ENCODE data around the gene CCNG2. TPM values are rescaled to one million over a fixed set of nuclear protein-coding genes. Genes with fewer than 3 reads are reported as not detected.

Gene CCNG2
- total and polyA plus RNA-seq, 2 of the 4 experiments (the other 2 are of a cell fraction): 11.3 to 14.9 TPM

DNA sequence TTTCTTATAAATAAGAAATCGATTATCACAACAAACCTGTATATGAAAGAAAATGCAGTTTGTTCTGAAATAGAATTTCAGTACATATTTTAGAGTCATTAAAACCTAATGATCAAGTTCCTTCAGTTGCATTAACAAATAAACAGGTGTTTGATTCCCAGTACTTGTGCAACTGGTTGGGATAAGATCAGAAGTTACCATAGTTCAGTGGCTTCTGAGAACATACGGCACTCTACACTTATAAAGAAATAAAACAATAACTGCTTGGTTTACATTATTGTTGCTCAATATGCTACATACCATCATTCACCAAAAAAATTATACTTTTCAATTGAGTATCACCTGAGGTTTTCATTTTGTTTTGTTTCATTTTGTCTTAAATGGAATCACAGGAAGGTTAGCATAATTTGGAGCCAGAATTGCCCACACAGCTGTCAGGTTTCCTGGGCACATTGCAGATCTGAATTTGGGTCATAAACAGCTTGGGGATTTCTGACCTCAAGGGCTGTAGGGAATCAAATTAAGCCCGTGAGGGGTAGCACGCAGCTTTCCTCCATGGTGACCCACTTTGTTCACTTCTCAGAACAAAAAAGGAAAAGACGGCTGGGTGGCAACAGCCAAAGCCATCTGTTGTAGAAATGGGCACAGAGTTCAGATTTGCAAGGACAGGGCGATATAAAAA lies 14.9 kb upstream of the CCNG2 start:
- TF ChIP-seq BHLHE40 (IDR thresholded peaks at IDR 0.05; ENCODE audit: low read depth, low read length) (no peak), RFX5 (IDR thresholded peaks at IDR 0.05; ENCODE audit: low read depth, low read length) (no peak), MAZ (IDR thresholded peaks at IDR 0.05; ENCODE audit: borderline replicate concordance, low read depth, low read length) (no peak), MXI1 (IDR thresholded peaks at IDR 0.05; ENCODE audit: borderline replicate concordance, low read depth, low read length) (no peak), RAD21 (IDR thresholded peaks at IDR 0.05; ENCODE audit: low read length) (no peak), RCOR1 (IDR thresholded peaks at IDR 0.05; ENCODE audit: insufficient replicate concordance, low read length) (no peak), CEBPB (IDR thresholded peaks at IDR 0.05; ENCODE audit: low read depth, low read length) (no peak), NFE2L2 (IDR thresholded peaks at IDR 0.05; ENCODE audit: low read depth, low read length) (no peak), POLR2A (IDR thresholded peaks at IDR 0.05; ENCODE audit: low read depth, low read length) (no peak)
- TF ChIP-seq, protein P1, sequence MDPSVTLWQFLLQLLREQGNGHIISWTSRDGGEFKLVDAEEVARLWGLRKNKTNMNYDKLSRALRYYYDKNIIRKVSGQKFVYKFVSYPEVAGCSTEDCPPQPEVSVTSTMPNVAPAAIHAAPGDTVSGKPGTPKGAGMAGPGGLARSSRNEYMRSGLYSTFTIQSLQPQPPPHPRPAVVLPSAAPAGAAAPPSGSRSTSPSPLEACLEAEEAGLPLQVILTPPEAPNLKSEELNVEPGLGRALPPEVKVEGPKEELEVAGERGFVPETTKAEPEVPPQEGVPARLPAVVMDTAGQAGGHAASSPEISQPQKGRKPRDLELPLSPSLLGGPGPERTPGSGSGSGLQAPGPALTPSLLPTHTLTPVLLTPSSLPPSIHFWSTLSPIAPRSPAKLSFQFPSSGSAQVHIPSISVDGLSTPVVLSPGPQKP (IDR thresholded peaks at IDR 0.05; ENCODE audit: borderline replicate concordance, low read depth, low read length): no peak
- in situ Hi-C loops (cut with MboI; ENCODE audit: low sequenced_read_pairs): no loop called here
- Histone ChIP-seq H2BK15ac (ENCODE audit: low read depth, low read length) (no peak overlapping the region), H3K4me2 (ENCODE audit: low read depth, low read length) (no peak overlapping the region), H4K8ac (ENCODE audit: low read depth in 2 of 2, low read length in 2 of 2) (no peak overlapping the region), H3K9me1 (ENCODE audit: insufficient read depth, low read length) (no peaks in the 10 kb centered on the region), H4K20me1 (ENCODE audit: insufficient read depth, low read length) (no peaks in the 10 kb centered on the region), H2AFZ (replicated peaks; ENCODE audit: low read length, poor library complexity) (no peak overlapping the region), H3K23ac (ENCODE audit: low read depth, low read length) (no peak overlapping the region), H2AK9ac (replicated peaks; ENCODE audit: low read depth, low read length, poor library complexity) (no peak overlapping the region), H3K27ac (ENCODE audit: insufficient read depth, low read length) (no peak overlapping the region), H3K9me3 (ENCODE audit: control insufficient read depth, insufficient read depth, low read length) (no peaks in the 10 kb centered on the region), H3K9ac (ENCODE audit: low read depth, low read length) (no peak overlapping the region), H3K14ac (replicated peaks; ENCODE audit: low read depth, low read length) (no peak overlapping the region), H2BK20ac (ENCODE audit: low read depth, low read length) (no peak overlapping the region), H3K56ac (ENCODE audit: extremely low read depth, insufficient read depth, low read length) (no peak overlapping the region), H2BK5ac (ENCODE audit: low read depth, low read length, poor library complexity, severe bottlenecking) (no peak overlapping the region), H3K4ac (ENCODE audit: low read depth, low read length) (no peak overlapping the region), H3K27me3 (ENCODE audit: control insufficient read depth, insufficient read depth, low read length) (peaks cover 15% of the 10 kb centered on the region), H3K36me3 (ENCODE audit: control insufficient read depth, insufficient read depth, low read length) (no peaks in the 10 kb centered on the region), H3K4me3 (ENCODE audit: insufficient read depth, low read depth, low read length) (no peak overlapping the region), H4K5ac (ENCODE audit: low read depth, low read length) (no peak overlapping the region), H3K18ac (ENCODE audit: low read depth, low read length) (no peak overlapping the region), H2BK120ac (ENCODE audit: low read depth, low read length) (no peak overlapping the region), H3K79me1 (ENCODE audit: low read depth in 1 of 2, low read length in 2 of 2) (no peaks in the 10 kb centered on the region), H3K4me1 (ENCODE audit: control insufficient read depth, insufficient read depth, low read length) (no peaks in the 10 kb centered on the region), H4K91ac (ENCODE audit: insufficient read depth, low read depth, low read length) (no peak overlapping the region), H2AK5ac (ENCODE audit: low read depth, low read length) (no peak overlapping the region)
- DNase-seq (no peak), ATAC-seq (ENCODE audit: low read depth) (no peak)
- intact Hi-C loops (cut with micrococcal nuclease): loop anchor here (5.0 kb wide), 1 partner anchor 40 kb away; no protein-coding TSS in a partner anchor
- CTCF ChIA-PET: interaction anchor here (1.0 kb wide), 1 partner anchor 46 kb away, joined by 3 read pairs; no protein-coding TSS in a partner anchor
- dilution Hi-C loops (cut with HindIII; ENCODE audit: low sequenced_read_pairs, unreplicated experiment): no loop called here
- POLR2A ChIA-PET (ENCODE audit: unreplicated experiment): no interaction called here
- BruUV-seq (replicated peaks): no TSS peak
- WGBS, 2 experiments (ENCODE audit: extremely low coverage in 2 of 2, insufficient read length in 1 of 2): no CpG with 5 or more reads among the region's 6 CpGs

All from IMR-90 (cell line).